Skeletal muscle satellite cell (primary cell): ENCODE results near the gene ZNF526.

Experiments used
- H3K27me3 ChIP-seq: 2 replicates; pipeline ENCODE4 v1.7.0; 2013; ENCODE audit warnings: low read length; ENCODE audit not compliant: control insufficient read depth, insufficient read depth
- H3K36me3 ChIP-seq: 2 replicates; pipeline ENCODE4 v1.7.0; 2013; ENCODE audit warnings: mild to moderate bottlenecking, control low read depth, low read length; ENCODE audit not compliant: insufficient read depth
- H3K4me1 ChIP-seq: 2 replicates; pipeline ENCODE4 v1.7.0; 2013; ENCODE audit warnings: low read length; ENCODE audit not compliant: control insufficient read depth, insufficient read depth
- H3K4me2 ChIP-seq: 2 replicates; pipeline ENCODE4 v1.7.0; 2013; ENCODE audit warnings: mild to moderate bottlenecking, low read length
- H3K4me3 ChIP-seq: 2 replicates; pipeline ENCODE4 v1.7.0; 2013; ENCODE audit warnings: low read length
- H3K9ac ChIP-seq: 2 replicates; pipeline ENCODE4 v1.7.0; 2013; ENCODE audit warnings: mild to moderate bottlenecking, low read depth, low read length, moderate library complexity
- H3K9me3 ChIP-seq: replicated peaks from 2 replicates; pipeline ENCODE4 v1.7.0; 2013; ENCODE audit warnings: mild to moderate bottlenecking, control low read depth, low read length

ZNF526 gene

DNA sequence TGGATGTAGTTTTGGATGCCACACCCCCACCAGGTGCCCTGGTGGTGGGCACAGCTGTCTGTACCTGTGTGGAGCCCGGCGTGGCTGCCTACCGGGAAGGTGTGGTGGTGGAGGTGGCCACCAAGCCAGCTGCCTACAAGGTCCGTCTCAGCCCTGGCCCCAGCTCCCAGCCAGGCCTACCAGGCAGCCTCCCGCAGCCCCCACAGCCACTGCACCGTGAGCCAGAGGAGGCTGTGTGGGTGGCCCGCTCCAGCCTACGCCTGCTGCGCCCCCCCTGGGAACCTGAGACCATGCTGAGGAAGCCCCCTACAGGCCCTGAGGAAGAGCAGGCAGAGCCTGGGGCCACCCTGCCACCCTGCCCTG, 52.4 kb downstream of the ZNF526 start:
- Histone ChIP-seq H3K4me2 (no peak overlapping the region), H3K4me1 (peaks cover 46% of the 10 kb centered on the region), H3K36me3 (peaks cover 31% of the 10 kb centered on the region), H3K27me3 (no peaks in the 10 kb centered on the region), H3K9me3 (no peaks in the 10 kb centered on the region), H3K9ac (no peak overlapping the region), H3K4me3 (no peak overlapping the region)

- peaks cover 31% of the 10 kb centered on the region for H3K36me3 ChIP-seq
These were observed 52.9 kb downstream of the ZNF526 start for GRCh38 chr19:42272989-42273406.

GRCh38 chr19:42273407-42274064, 53.4 kb downstream of the ZNF526 start:
- no peak overlapping the region for H3K9ac ChIP-seq
- H3K4me3 ChIP-seq, result no peak overlapping the region
- no peaks in the 10 kb centered on the region for H3K9me3 ChIP-seq
- H3K4me1 ChIP-seq, result peaks cover 52% of the 10 kb centered on the region
- no peak overlapping the region for H3K4me2 ChIP-seq
- H3K36me3 ChIP-seq, result peaks cover 31% of the 10 kb centered on the region
- H3K27me3 ChIP-seq, result no peaks in the 10 kb centered on the region

More at GRCh38 chr19:42272989-42273406, 52.9 kb downstream of the ZNF526 start:
- no peaks in the 10 kb centered on the region for H3K27me3 ChIP-seq
- H3K4me2 ChIP-seq, result no peak overlapping the region
- H3K4me3 ChIP-seq, result no peak overlapping the region
- peaks cover 46% of the 10 kb centered on the region for H3K4me1 ChIP-seq
- H3K9me3 ChIP-seq, result no peaks in the 10 kb centered on the region
- H3K9ac ChIP-seq, result no peak overlapping the region

GRCh38 chr19:42274065-42274682, 54.1 kb downstream of the ZNF526 start:
- Histone ChIP-seq H3K4me1 (peaks cover 58% of the 10 kb centered on the region), H3K9ac (no peak overlapping the region), H3K4me3 (no peak overlapping the region), H3K9me3 (no peaks in the 10 kb centered on the region), H3K36me3 (peaks cover 31% of the 10 kb centered on the region), H3K4me2 (no peak overlapping the region), H3K27me3 (no peaks in the 10 kb centered on the region)

DNA sequence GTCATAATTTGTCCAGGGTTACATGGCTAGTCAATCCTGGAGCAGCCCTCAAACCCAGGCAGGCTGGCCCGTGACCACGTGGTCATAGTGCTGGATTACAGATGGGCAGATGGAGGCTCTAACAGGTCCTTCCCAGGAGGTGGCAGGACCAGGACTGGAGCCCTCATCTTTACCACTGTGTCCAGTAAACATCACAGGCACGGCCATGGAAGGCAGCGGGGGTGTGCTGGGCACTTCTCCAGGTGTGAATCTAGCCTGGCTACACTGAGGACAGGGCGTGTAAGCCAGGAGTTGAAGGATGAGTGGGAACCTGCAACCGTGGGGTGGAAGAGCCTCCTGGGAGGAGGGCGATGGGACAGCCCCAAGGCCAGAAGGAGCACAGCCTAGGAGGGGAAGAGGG, 55.0 kb downstream of the ZNF526 start:
- Histone ChIP-seq H3K9me3 (no peaks in the 10 kb centered on the region), H3K36me3 (peaks cover 31% of the 10 kb centered on the region), H3K9ac (peak overlapping the region; percentile 36), H3K4me1 (peaks cover 60% of the 10 kb centered on the region), H3K27me3 (no peaks in the 10 kb centered on the region), H3K4me3 (no peak overlapping the region), H3K4me2 (no peak overlapping the region)

DNA sequence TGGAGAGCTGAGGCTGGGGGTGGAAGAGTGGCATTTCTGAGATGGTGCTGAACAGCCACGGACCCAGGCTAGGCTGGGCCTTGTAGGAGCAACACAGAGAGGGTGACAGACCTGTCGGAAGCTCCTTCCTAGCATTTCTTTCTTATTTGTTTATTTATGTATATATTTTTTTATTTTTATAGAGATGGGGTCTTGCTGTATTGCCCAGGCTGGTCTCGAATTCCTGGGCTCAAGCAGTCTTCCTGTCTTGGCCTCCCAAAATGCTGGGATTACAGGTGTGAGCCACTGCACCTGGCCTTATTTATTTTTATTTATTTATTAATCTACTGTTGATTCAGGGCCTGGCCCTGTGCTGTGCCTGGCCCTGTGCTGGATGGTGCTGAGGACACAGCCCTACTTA, 55.4 kb downstream of the ZNF526 start:
- Histone ChIP-seq H3K27me3 (no peaks in the 10 kb centered on the region), H3K4me3 (no peak overlapping the region), H3K9me3 (no peaks in the 10 kb centered on the region), H3K4me1 (peaks cover 56% of the 10 kb centered on the region), H3K4me2 (no peak overlapping the region), H3K36me3 (peaks cover 31% of the 10 kb centered on the region), H3K9ac (peak overlapping the region; percentile 36)

DNA sequence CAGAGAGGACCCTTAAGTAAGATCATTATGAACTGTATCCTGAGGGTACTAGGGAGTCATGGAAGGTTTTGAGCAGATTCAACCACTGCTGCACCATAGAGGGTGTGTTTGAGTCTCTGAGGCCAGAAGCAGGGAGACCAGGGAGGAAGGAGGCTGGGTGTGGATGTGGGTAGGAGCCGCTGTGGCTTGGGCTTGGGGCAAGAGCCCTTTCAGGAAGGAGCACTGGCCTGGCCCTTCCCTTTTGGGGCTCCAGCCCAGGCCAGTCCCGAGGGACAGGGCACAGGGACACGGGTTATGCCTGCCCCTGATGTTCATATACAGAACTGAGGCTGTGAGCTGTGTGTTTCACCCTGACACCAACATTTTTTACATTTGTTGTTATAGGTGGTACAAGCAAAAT, 56.2 kb downstream of the ZNF526 start:
- H3K36me3 ChIP-seq, result peaks cover 31% of the 10 kb centered on the region
- H3K27me3 ChIP-seq, result no peaks in the 10 kb centered on the region
- H3K9ac ChIP-seq, result no peak overlapping the region
- no peak overlapping the region for H3K4me2 ChIP-seq
- H3K4me1 ChIP-seq, result peaks cover 51% of the 10 kb centered on the region
- H3K9me3 ChIP-seq, result no peaks in the 10 kb centered on the region
- no peak overlapping the region for H3K4me3 ChIP-seq

- H3K4me3 ChIP-seq, result no peak overlapping the region
- no peaks in the 10 kb centered on the region for H3K9me3 ChIP-seq
- peaks cover 55% of the 10 kb centered on the region for H3K4me1 ChIP-seq
- H3K36me3 ChIP-seq, result peaks cover 31% of the 10 kb centered on the region
- H3K4me2 ChIP-seq, result no peak overlapping the region
- H3K27me3 ChIP-seq, result no peaks in the 10 kb centered on the region
- H3K9ac ChIP-seq, result no peak overlapping the region
These were observed 56.7 kb downstream of the ZNF526 start for GRCh38 chr19:42276821-42277220.
